Upper lobe of left lung (tissue), 4 donors: ENCODE results near the gene BLID.

ENCODE experiments used
- CTCF ChIP-seq, 6 experiments: fragments of 450-650 bp in 4 of 6; fragments of 200-600 bp in 2 of 6; sonication (generic) in 2 of 6; IDR thresholded peaks; one replicate each; pipeline ENCODE4 v1.5.1; 2016 to 2019; ENCODE audit warnings: antibody characterized with exemption in 6 of 6
- EP300 ChIP-seq, 4 donors: sonication (generic); formaldehyde crosslinking; IDR thresholded peaks; one replicate each; pipeline ENCODE4 v1.5.1; 2017; ENCODE audit warnings: antibody characterized with exemption in 4 of 4, control low read depth in 2 of 4
- POLR2A ChIP-seq, 4 donors: fragments of 450-650 bp; IDR thresholded peaks; one replicate each; pipeline ENCODE4 v1.5.1; 2016 to 2017; ENCODE audit warnings: antibody characterized with exemption in 4 of 4, mild to moderate bottlenecking in 2 of 4

- TF ChIP-seq CTCF (IDR thresholded peaks at IDR 0.05), result no peak
- TF ChIP-seq POLR2A (IDR thresholded peaks at IDR 0.05), result no peak
- TF ChIP-seq EP300 (IDR thresholded peaks at IDR 0.05), result no peak
Measured at GRCh38 chr11:122097419-122098001, 18.5 kb downstream of the BLID start.
